Upper lobe of left lung (tissue), 4 donors: ENCODE measurements around the gene CD200R1L.

Source experiments
- EP300 ChIP-seq, 4 donors: sonication (generic); formaldehyde crosslinking; IDR thresholded peaks; one replicate each; pipeline ENCODE4 v1.5.1; 2017; ENCODE audit warnings: antibody characterized with exemption in 4 of 4, control low read depth in 2 of 4
- POLR2A ChIP-seq, 4 donors: fragments of 450-650 bp; IDR thresholded peaks; one replicate each; pipeline ENCODE4 v1.5.1; 2016 to 2017; ENCODE audit warnings: antibody characterized with exemption in 4 of 4, mild to moderate bottlenecking in 2 of 4
- TF ChIP-seq, protein P1 (sequence below), 6 experiments: fragments of 450-650 bp in 4 of 6; fragments of 200-600 bp in 2 of 6; sonication (generic) in 2 of 6; IDR thresholded peaks; one replicate each; pipeline ENCODE4 v1.5.1; 2016 to 2019; ENCODE audit warnings: antibody characterized with exemption in 6 of 6

DNA sequence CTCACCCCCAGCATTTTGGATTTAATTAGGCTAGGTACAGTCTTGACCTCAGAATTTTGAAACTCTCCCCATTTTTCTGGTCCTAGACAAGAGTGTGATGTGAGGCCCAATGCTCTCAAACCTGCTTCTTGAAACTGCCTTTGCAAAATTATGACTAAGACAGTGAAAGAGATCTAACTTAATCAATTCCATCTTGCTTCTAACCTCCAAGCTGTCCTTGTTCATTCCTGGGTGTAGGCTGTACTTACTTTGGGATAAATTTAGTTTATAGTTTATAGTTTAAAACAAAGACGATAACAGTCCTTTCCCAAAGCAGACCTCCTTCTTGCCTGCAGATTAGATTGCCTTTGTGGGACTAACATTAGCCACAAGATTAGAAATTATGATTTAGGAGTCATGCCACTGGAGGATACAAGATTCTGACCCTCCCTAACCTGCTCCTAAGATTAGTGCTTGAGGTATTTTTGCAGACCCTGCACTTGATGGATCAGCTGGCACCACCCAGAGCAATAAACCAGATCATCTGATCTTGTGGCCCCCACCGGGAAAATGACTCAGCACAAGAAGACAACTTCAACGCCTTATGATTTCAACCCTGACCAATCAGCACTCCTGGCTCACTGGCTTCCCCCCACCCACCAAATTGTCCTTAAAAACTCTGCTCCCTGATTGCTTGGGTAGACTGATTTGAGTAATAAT, 59.6 kb downstream of the CD200R1L start:
- TF ChIP-seq, protein P1, sequence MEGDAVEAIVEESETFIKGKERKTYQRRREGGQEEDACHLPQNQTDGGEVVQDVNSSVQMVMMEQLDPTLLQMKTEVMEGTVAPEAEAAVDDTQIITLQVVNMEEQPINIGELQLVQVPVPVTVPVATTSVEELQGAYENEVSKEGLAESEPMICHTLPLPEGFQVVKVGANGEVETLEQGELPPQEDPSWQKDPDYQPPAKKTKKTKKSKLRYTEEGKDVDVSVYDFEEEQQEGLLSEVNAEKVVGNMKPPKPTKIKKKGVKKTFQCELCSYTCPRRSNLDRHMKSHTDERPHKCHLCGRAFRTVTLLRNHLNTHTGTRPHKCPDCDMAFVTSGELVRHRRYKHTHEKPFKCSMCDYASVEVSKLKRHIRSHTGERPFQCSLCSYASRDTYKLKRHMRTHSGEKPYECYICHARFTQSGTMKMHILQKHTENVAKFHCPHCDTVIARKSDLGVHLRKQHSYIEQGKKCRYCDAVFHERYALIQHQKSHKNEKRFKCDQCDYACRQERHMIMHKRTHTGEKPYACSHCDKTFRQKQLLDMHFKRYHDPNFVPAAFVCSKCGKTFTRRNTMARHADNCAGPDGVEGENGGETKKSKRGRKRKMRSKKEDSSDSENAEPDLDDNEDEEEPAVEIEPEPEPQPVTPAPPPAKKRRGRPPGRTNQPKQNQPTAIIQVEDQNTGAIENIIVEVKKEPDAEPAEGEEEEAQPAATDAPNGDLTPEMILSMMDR (IDR thresholded peaks at IDR 0.05) = no peak
- TF ChIP-seq POLR2A (IDR thresholded peaks at IDR 0.05) = no peak
- no peak for TF ChIP-seq EP300 (IDR thresholded peaks at IDR 0.05)
